GM23248 (cell line): ENCODE results near the gene C8G. TPM values are rescaled to one million over a fixed set of nuclear protein-coding genes. Genes with fewer than 3 reads are reported as not detected.

Experiments
- DNase-seq: peaks from one replicate; pipeline ENCODE4 v3.0.0-alpha.2; 2015
- H2AFZ ChIP-seq: fragments of 200-600 bp; sonication (generic); 2 replicates; pipeline ENCODE4 v1.6.1; 2016; ENCODE audit warnings: antibody characterized with exemption
- H3F3A ChIP-seq: fragments of 200-600 bp; sonication (generic); 2 replicates; pipeline ENCODE4 v1.6.1; 2016; ENCODE audit warnings: mild to moderate bottlenecking, antibody characterized with exemption, mixed run types; ENCODE audit not compliant: insufficient read depth
- H3K27ac ChIP-seq: fragments of 200-600 bp; sonication (generic); 2 replicates; pipeline ENCODE4 v1.5.1; 2016; ENCODE audit warnings: mild to moderate bottlenecking
- H3K27me3 ChIP-seq: fragments of 200-600 bp; sonication (generic); replicated peaks from 2 replicates; pipeline ENCODE4 v1.6.1; 2016; ENCODE audit warnings: mild to moderate bottlenecking; ENCODE audit not compliant: insufficient read depth
- H3K36me3 ChIP-seq: fragments of 200-600 bp; sonication (generic); 2 replicates; pipeline ENCODE4 v1.6.1; 2016; ENCODE audit warnings: low read depth, mild to moderate bottlenecking
- H3K4me1 ChIP-seq: fragments of 200-600 bp; sonication (generic); 2 replicates; pipeline ENCODE4 v1.6.1; 2016; ENCODE audit warnings: mild to moderate bottlenecking; ENCODE audit not compliant: insufficient read depth
- H3K4me2 ChIP-seq: fragments of 200-600 bp; sonication (generic); one replicate; pipeline ENCODE4 v1.6.1; 2016; ENCODE audit warnings: mild to moderate bottlenecking; ENCODE audit not compliant: unreplicated experiment
- H3K4me3 ChIP-seq: fragments of 200-600 bp; sonication (generic); 2 replicates; pipeline ENCODE4 v1.5.1; 2016; ENCODE audit warnings: mild to moderate bottlenecking
- H3K79me2 ChIP-seq: fragments of 200-600 bp; sonication (generic); 2 replicates; pipeline ENCODE4 v1.6.1; 2016; ENCODE audit warnings: mild to moderate bottlenecking; ENCODE audit not compliant: insufficient read depth
- H3K9ac ChIP-seq: fragments of 200-600 bp; sonication (generic); 2 replicates; pipeline ENCODE4 v1.6.1; 2016; ENCODE audit warnings: mild to moderate bottlenecking
- H3K9me2 ChIP-seq: fragments of 200-600 bp; sonication (generic); 2 replicates; pipeline ENCODE4 v1.6.1; 2016; ENCODE audit warnings: mixed run types, mild to moderate bottlenecking, moderate library complexity; ENCODE audit not compliant: insufficient read depth
- H3K9me3 ChIP-seq: fragments of 200-600 bp; sonication (generic); one replicate; pipeline ENCODE4 v1.6.1; 2017; ENCODE audit warnings: low read depth
- H4K20me1 ChIP-seq: fragments of 200-600 bp; sonication (generic); 2 replicates; pipeline ENCODE4 v1.6.0; 2016; ENCODE audit not compliant: insufficient read depth
- EZH2 ChIP-seq: fragments of 200-600 bp; sonication (generic); IDR thresholded peaks from 2 replicates; pipeline ENCODE4 v1.6.1; 2018; ENCODE audit warnings: antibody characterized with exemption, mild to moderate bottlenecking; ENCODE audit not compliant: insufficient read depth, poor library complexity, severe bottlenecking
- EZH2phosphoT487 ChIP-seq: fragments of 200-600 bp; sonication (generic); IDR thresholded peaks from 2 replicates; pipeline ENCODE4 v1.6.1; 2018; ENCODE audit warnings: antibody characterized with exemption, moderate library complexity, mild to moderate bottlenecking, low read depth; ENCODE audit not compliant: insufficient read depth
- WGBS, 2 experiments: methylation state at CpG; one replicate each; pipeline ENCODE4 v1.1.6; 2015 to 2017; ENCODE audit warnings: low lambda C conversion rate in 2 of 2, low coverage in 1 of 2; ENCODE audit errors: missing lambda C conversion rate in 2 of 2; 5-methylcytosine and 5-hydroxymethylcytosine counted together
- in situ Hi-C: fragments of 300-500 bp; cut with MboI; formaldehyde crosslinking; loops from 2 replicates; pipeline ENCODE4 v1.15.0; 2020
- polyA plus RNA-seq: library from polyadenylated mRNA; unstranded; fragments of >200 nt; fragmentation: Nextera tagmentation; extraction: Ambion mirVana; gene quantifications from 2 replicates; pipeline ENCODE4 v1.2.1, GENCODE V29; 2016
- total RNA-seq: library from RNA; depleted of rRNA; stranded (reverse); fragments of >200 nt; shearing (Covaris generic); gene quantifications from 2 replicates; pipeline ENCODE4 v1.2.3, GENCODE V29; 2014; rRNA removed

Gene C8G
- total and polyA plus RNA-seq, 2 experiments from 2014 or later, result 0.49 TPM; not detected in 1

- Histone ChIP-seq H4K20me1 (no peaks in the 10 kb centered on the region), H3K36me3 (no peaks in the 10 kb centered on the region), H3K27me3 (no peaks in the 10 kb centered on the region), H3K79me2 (0 out of 2 replicates have a peak, but pooled peaks cover 4% of the 10 kb centered on the region), H3K4me1 (peaks cover 16% of the 10 kb centered on the region; the same call in 1 of the 2 replicates), H3K4me2 (no peak overlapping the region), H3K4me3 (no peak overlapping the region), H3F3A (peaks cover 11% of the 10 kb centered on the region), H3K9me2 (no peaks in the 10 kb centered on the region), H3K9me3 (no peaks in the 10 kb centered on the region), H3K9ac (no peak overlapping the region), H3K27ac (no peak overlapping the region), H2AFZ (no peak overlapping the region)
- WGBS, 2 experiments, result 82 to 87% methylated on average over 37 to 48 of the region's 54 CpGs
- DNase-seq, result no peak
- in situ Hi-C loops, result no loop called here
- TF ChIP-seq EZH2, result no peak
- TF ChIP-seq EZH2phosphoT487, result no peak
Observed at GRCh38 chr9:136994180-136994887, 49.3 kb downstream of the C8G start.

- H3K9me3 ChIP-seq, result no peaks in the 10 kb centered on the region
- peak overlapping the region; percentile 57 for H3K4me3 ChIP-seq
- no peaks in the 10 kb centered on the region for H4K20me1 ChIP-seq
- no peaks in the 10 kb centered on the region for H3K36me3 ChIP-seq
- H3F3A ChIP-seq, result peaks cover 12% of the 10 kb centered on the region
- no peak overlapping the region for H3K9ac ChIP-seq
- no peaks in the 10 kb centered on the region for H3K27me3 ChIP-seq
- no peak for DNase-seq
- no peaks in the 10 kb centered on the region for H3K9me2 ChIP-seq
- H3K27ac ChIP-seq, result no peak overlapping the region
- WGBS, 2 experiments, result 49 to 50% methylated on average over 28 to 40 of the region's 40 CpGs
- H2AFZ ChIP-seq, result no peak overlapping the region
- in situ Hi-C loops, result no loop called here
- TF ChIP-seq EZH2phosphoT487 (no peak), EZH2 (no peak)
- H3K79me2 ChIP-seq, result 0 out of 2 replicates have a peak, but pooled peaks cover 4% of the 10 kb centered on the region
- H3K4me2 ChIP-seq, result peak overlapping the region; percentile 46
- H3K4me1 ChIP-seq, result peaks cover 18% of the 10 kb centered on the region
Observed at GRCh38 chr9:136994888-136995230, 49.8 kb downstream of the C8G start.

- H3K4me1 ChIP-seq, result peaks cover 23% of the 10 kb centered on the region
- TF ChIP-seq EZH2phosphoT487, result no peak
- no peak for TF ChIP-seq EZH2
- in situ Hi-C loops, result no loop called here
- no peak overlapping the region for H2AFZ ChIP-seq
- no peak overlapping the region; the same call in 1 of the 2 replicates for H3K9ac ChIP-seq
- 6 to 7% methylated on average over 25 to 28 of the region's 30 CpGs for WGBS, 2 experiments
- no peak overlapping the region for H3K27ac ChIP-seq
- no peaks in the 10 kb centered on the region for H4K20me1 ChIP-seq
- DNase-seq, result peak; percentile 54
- 0 out of 2 replicates have a peak, but pooled peaks cover 4% of the 10 kb centered on the region for H3K79me2 ChIP-seq
- H3K9me2 ChIP-seq, result no peaks in the 10 kb centered on the region
- H3K27me3 ChIP-seq, result no peaks in the 10 kb centered on the region
- H3K4me2 ChIP-seq, result peak overlapping the region; percentile 46
- H3K36me3 ChIP-seq, result no peaks in the 10 kb centered on the region
- peak overlapping the region; percentile 57 for H3K4me3 ChIP-seq
- peaks cover 17% of the 10 kb centered on the region for H3F3A ChIP-seq
- no peaks in the 10 kb centered on the region for H3K9me3 ChIP-seq
Observed at GRCh38 chr9:136995362-136995761, 50.3 kb downstream of the C8G start.

- Histone ChIP-seq H3K27me3 (no peaks in the 10 kb centered on the region), H3K4me1 (peaks cover 26% of the 10 kb centered on the region), H3K9me2 (no peaks in the 10 kb centered on the region), H3K79me2 (0 out of 2 replicates have a peak, but pooled peaks cover 4% of the 10 kb centered on the region), H3K27ac (peak overlapping the region; percentile 28), H4K20me1 (no peaks in the 10 kb centered on the region), H3K4me2 (peak overlapping the region; percentile 46), H3F3A (peaks cover 17% of the 10 kb centered on the region), H3K9me3 (no peaks in the 10 kb centered on the region), H2AFZ (peak overlapping the region; percentile 47), H3K4me3 (peak overlapping the region; percentile 57), H3K9ac (peak overlapping the region; percentile 52), H3K36me3 (no peaks in the 10 kb centered on the region)
- in situ Hi-C loops, result no loop called here
- whole genome bisulfite sequencing, 2 experiments, result 9% methylated on average over 10 of the region's 12 CpGs
- DNase-seq, result peak; percentile 69
- TF ChIP-seq EZH2phosphoT487 (no peak), EZH2 (no peak)
Observed at GRCh38 chr9:136995772-136996311, 50.8 kb downstream of the C8G start.

Other genes with a start within 250 kb of the C8G start
Only the 30 nearest of the 32 such genes appear.
- not detected in 2 replicates for gene DIPK1B, start 232.7 kb upstream of the C8G start, total RNA-seq
- 0.15 TPM in 1 of 2 replicates, not detected in the other for gene DIPK1B, start 232.7 kb upstream of the C8G start, polyA plus RNA-seq
- gene LCN10, start 202.3 kb upstream of the C8G start, total RNA-seq, result not detected in 2 replicates
- not detected in 2 replicates for gene LCN10, start 202.3 kb upstream of the C8G start, polyA plus RNA-seq
- not detected in 2 replicates for gene LCN6, start 196.7 kb upstream of the C8G start, total RNA-seq
- not detected in 2 replicates for gene LCN6, start 196.7 kb upstream of the C8G start, polyA plus RNA-seq
- not detected in 2 replicates for gene LCN8, start 187.0 kb upstream of the C8G start, total RNA-seq
- not detected in 2 replicates for gene LCN8, start 187.0 kb upstream of the C8G start, polyA plus RNA-seq
- gene LCN15, start 180.7 kb upstream of the C8G start, total RNA-seq, result not detected in 2 replicates
- not detected in 2 replicates for gene LCN15, start 180.7 kb upstream of the C8G start, polyA plus RNA-seq
- gene TMEM141, start 153.9 kb upstream of the C8G start, total RNA-seq, result 51.3 and 51.7 TPM in 2 replicates
- gene TMEM141, start 153.9 kb upstream of the C8G start, polyA plus RNA-seq, result 59.4 and 61.8 TPM in 2 replicates
- 0.76 TPM in 1 of 2 replicates, not detected in the other for gene CCDC183, start 148.9 kb upstream of the C8G start, total RNA-seq
- 0.39 and 1.5 TPM in 2 replicates for gene CCDC183, start 148.9 kb upstream of the C8G start, polyA plus RNA-seq
- gene RABL6, start 137.3 kb upstream of the C8G start, total RNA-seq, result 74.4 and 81.1 TPM in 2 replicates
- gene RABL6, start 137.3 kb upstream of the C8G start, polyA plus RNA-seq, result 21.6 and 22.0 TPM in 2 replicates
- gene AJM1, start 102.8 kb upstream of the C8G start, total RNA-seq, result 0.89 and 1.4 TPM in 2 replicates
- 1.1 and 1.4 TPM in 2 replicates for gene AJM1, start 102.8 kb upstream of the C8G start, polyA plus RNA-seq
- gene PHPT1, start 95.8 kb upstream of the C8G start, total RNA-seq, result 71.1 and 84.6 TPM in 2 replicates
- 295 and 302 TPM in 2 replicates for gene PHPT1, start 95.8 kb upstream of the C8G start, polyA plus RNA-seq
- gene MAMDC4, start 92.9 kb upstream of the C8G start, total RNA-seq, result 1.1 and 2.3 TPM in 2 replicates
- gene MAMDC4, start 92.9 kb upstream of the C8G start, polyA plus RNA-seq, result 0.35 and 0.43 TPM in 2 replicates
- 299 and 305 TPM in 2 replicates for gene EDF1, start 78.9 kb upstream of the C8G start, total RNA-seq
- 567 and 586 TPM in 2 replicates for gene EDF1, start 78.9 kb upstream of the C8G start, polyA plus RNA-seq
- gene TRAF2, start 58.7 kb upstream of the C8G start, total RNA-seq, result 8.1 and 11.5 TPM in 2 replicates
- 14.3 and 15.0 TPM in 2 replicates for gene TRAF2, start 58.7 kb upstream of the C8G start, polyA plus RNA-seq
- gene FBXW5, start 505 bp upstream of the C8G start, total RNA-seq, result 234 and 259 TPM in 2 replicates
- gene FBXW5, start 505 bp upstream of the C8G start, polyA plus RNA-seq, result 110 and 113 TPM in 2 replicates
- not detected in 2 replicates for gene LCN12, start 7.0 kb downstream of the C8G start, total RNA-seq
- not detected in 2 replicates for gene LCN12, start 7.0 kb downstream of the C8G start, polyA plus RNA-seq
- gene PTGDS, start 32.3 kb downstream of the C8G start, total RNA-seq, result not detected in 2 replicates
- gene PTGDS, start 32.3 kb downstream of the C8G start, polyA plus RNA-seq, result 0.24 and 0.25 TPM in 2 replicates
- not detected in 2 replicates for gene LCNL1, start 37.8 kb downstream of the C8G start, total RNA-seq
- not detected in 2 replicates for gene LCNL1, start 37.8 kb downstream of the C8G start, polyA plus RNA-seq
- 38.7 and 52.2 TPM in 2 replicates for gene PAXX, start 47.2 kb downstream of the C8G start, total RNA-seq
- 49.3 and 54.5 TPM in 2 replicates for gene PAXX, start 47.2 kb downstream of the C8G start, polyA plus RNA-seq
- gene CLIC3, start 51.3 kb downstream of the C8G start, total RNA-seq, result 33.3 and 37.7 TPM in 2 replicates
- 98.9 and 107 TPM in 2 replicates for gene CLIC3, start 51.3 kb downstream of the C8G start, polyA plus RNA-seq
- gene ABCA2, start 83.0 kb downstream of the C8G start, total RNA-seq, result 33.2 and 49.4 TPM in 2 replicates
- gene ABCA2, start 83.0 kb downstream of the C8G start, polyA plus RNA-seq, result 20.5 and 21.1 TPM in 2 replicates
- not detected in 2 replicates for gene FUT7, start 86.8 kb downstream of the C8G start, total RNA-seq
- gene FUT7, start 86.8 kb downstream of the C8G start, polyA plus RNA-seq, result not detected in 2 replicates
- gene NPDC1, start 100.9 kb downstream of the C8G start, total RNA-seq, result 41.9 and 43.1 TPM in 2 replicates
- 121 and 122 TPM in 2 replicates for gene NPDC1, start 100.9 kb downstream of the C8G start, polyA plus RNA-seq
- gene ENTPD2, start 108.8 kb downstream of the C8G start, total RNA-seq, result not detected in 2 replicates
- gene ENTPD2, start 108.8 kb downstream of the C8G start, polyA plus RNA-seq, result not detected in 2 replicates
- gene SAPCD2, start 125.3 kb downstream of the C8G start, total RNA-seq, result 5.4 TPM in 2 replicates
- 0.86 and 0.88 TPM in 2 replicates for gene SAPCD2, start 125.3 kb downstream of the C8G start, polyA plus RNA-seq
- 5.2 and 5.7 TPM in 2 replicates for gene UAP1L1, start 132.3 kb downstream of the C8G start, total RNA-seq
- gene UAP1L1, start 132.3 kb downstream of the C8G start, polyA plus RNA-seq, result 4.3 and 4.5 TPM in 2 replicates
- gene MAN1B1, start 141.7 kb downstream of the C8G start, total RNA-seq, result 131 and 136 TPM in 2 replicates
- 101 and 104 TPM in 2 replicates for gene MAN1B1, start 141.7 kb downstream of the C8G start, polyA plus RNA-seq
- 134 and 142 TPM in 2 replicates for gene DPP7, start 169.5 kb downstream of the C8G start, total RNA-seq
- 145 and 148 TPM in 2 replicates for gene DPP7, start 169.5 kb downstream of the C8G start, polyA plus RNA-seq
- 0.76 TPM in 1 of 2 replicates, not detected in the other for gene GRIN1, start 193.9 kb downstream of the C8G start, total RNA-seq
- 0.15 TPM in 1 of 2 replicates, not detected in the other for gene GRIN1, start 193.9 kb downstream of the C8G start, polyA plus RNA-seq
- not detected in 2 replicates for gene LRRC26, start 224.8 kb downstream of the C8G start, total RNA-seq
- gene LRRC26, start 224.8 kb downstream of the C8G start, polyA plus RNA-seq, result not detected in 2 replicates
- gene TMEM210, start 226.8 kb downstream of the C8G start, total RNA-seq, result not detected in 2 replicates
- not detected in 2 replicates for gene TMEM210, start 226.8 kb downstream of the C8G start, polyA plus RNA-seq